ENCODE results near the gene POMGNT2.

POMGNT2 gene

GRCh38 chr3:43105596-43106292 is at the start of gene POMGNT2:
POMGNT2 (minus strand) TSS chr3:43106079; CDS start chr3:43081431, 24,648 bp downstream.
- peak; percentile 77 for DNase-seq

GRCh38 chr3:43154980-43155379 is 49.1 kb upstream of the POMGNT2 start:
- DNase-seq = no peak

GRCh38 chr3:43153216-43154083 is 47.6 kb upstream of the POMGNT2 start:
- no peak for DNase-seq

- no peak for DNase-seq
Measured at GRCh38 chr3:43152649-43153048, 46.8 kb upstream of the POMGNT2 start.

GRCh38 chr3:43148033-43148432 is 42.2 kb upstream of the POMGNT2 start:
- no peak for DNase-seq

GRCh38 chr3:43146599-43146998 is 40.7 kb upstream of the POMGNT2 start:
- DNase-seq = no peak

GRCh38 chr3:43144761-43145490 is 39.0 kb upstream of the POMGNT2 start:
- no peak for DNase-seq

- DNase-seq = no peak
Measured at GRCh38 chr3:43142472-43142871, 36.6 kb upstream of the POMGNT2 start.

- no peak for DNase-seq
Measured at GRCh38 chr3:43138488-43139231, 32.8 kb upstream of the POMGNT2 start.

GRCh38 chr3:43132870-43133636 is 27.2 kb upstream of the POMGNT2 start:
- no peak for DNase-seq

GRCh38 chr3:43132193-43132592 is 26.3 kb upstream of the POMGNT2 start:
- DNase-seq = no peak

- DNase-seq = no peak
Measured at GRCh38 chr3:43128464-43128863, 22.6 kb upstream of the POMGNT2 start.

- DNase-seq = no peak
Measured at GRCh38 chr3:43126536-43126935, 20.7 kb upstream of the POMGNT2 start.

GRCh38 chr3:43123895-43124294 is 18.0 kb upstream of the POMGNT2 start:
- no peak for DNase-seq

GRCh38 chr3:43120937-43121336 is 15.1 kb upstream of the POMGNT2 start:
- DNase-seq = no peak

- DNase-seq = no peak
Measured at GRCh38 chr3:43117257-43117656, 11.4 kb upstream of the POMGNT2 start.

- no peak for DNase-seq
Measured at GRCh38 chr3:43113671-43114070, 7.8 kb upstream of the POMGNT2 start.

- no peak for DNase-seq
Measured at GRCh38 chr3:43106293-43106628, 382 bp upstream of the POMGNT2 start.

GRCh38 chr3:43104660-43105595 is 951 bp downstream of the POMGNT2 start:
- DNase-seq = no peak

GRCh38 chr3:43104039-43104438 is 1.8 kb downstream of the POMGNT2 start:
- no peak for DNase-seq

Data from NCI-H146 (cell line).